ENCODE data around the gene CELF4. TPM values are rescaled to one million over a fixed set of nuclear protein-coding genes. Genes with fewer than 3 reads are reported as not detected.

CELF4 gene
- polyA plus RNA-seq, 4 donors, result 3.2 to 7.8 (median 3.8) TPM; not detected in 1

DNA sequence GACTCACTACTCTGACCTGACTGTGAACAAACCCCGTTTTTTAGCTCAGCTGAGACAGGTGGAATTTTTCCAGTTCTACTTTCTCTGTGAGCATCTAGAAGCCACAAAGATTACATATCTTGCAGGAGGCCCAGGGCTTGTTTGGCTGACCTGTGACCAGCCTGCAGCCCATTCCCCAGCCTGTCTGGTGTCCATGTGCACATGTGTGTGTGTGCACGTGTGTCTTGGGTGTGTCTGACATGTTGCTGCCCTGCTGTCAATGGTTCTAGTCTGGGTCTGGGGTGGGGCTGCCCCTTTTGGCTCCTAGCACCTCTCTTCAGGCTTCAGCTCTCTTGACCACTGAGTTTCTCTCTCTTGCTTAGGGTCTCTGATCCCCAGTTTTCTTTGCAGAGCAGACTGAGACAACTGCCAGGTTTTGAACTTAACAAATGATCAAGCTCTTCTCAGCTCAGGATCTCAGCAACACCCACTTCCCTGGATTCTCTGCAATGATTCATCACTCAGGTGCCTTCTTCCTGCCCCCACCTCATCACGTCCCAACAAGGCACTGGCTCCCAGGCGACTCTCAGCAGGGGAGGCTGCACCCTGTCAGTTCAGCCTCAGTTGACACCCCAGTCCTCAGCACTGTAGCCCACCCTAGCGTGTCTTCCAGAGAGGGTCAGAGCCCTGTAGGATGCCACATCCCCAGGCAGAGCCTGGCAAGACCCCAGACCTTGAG lies 130.3 kb downstream of the CELF4 start:
- WGBS, 3 donors, result 48 to 64% (median 52%) methylated on average over 5 of the region's 5 CpGs
- DNase-seq (no peak), FAIRE-seq (no peak)
- Histone ChIP-seq H3K27me3 (ENCODE audit: control insufficient read depth in 3 of 3, insufficient read depth in 3 of 3, low read length in 3 of 3) (no peaks in the 10 kb centered on the region), H3K9me3 (ENCODE audit: control insufficient read depth in 2 of 2, insufficient read depth in 1 of 2, low read depth in 1 of 2, low read length in 1 of 2) (peaks cover 0 to 4% of the 10 kb centered on the region in 2 donors), H3K27ac (ENCODE audit: low read depth in 1 of 3, low read length in 2 of 3) (no peak overlapping the region), H3K4me1 (ENCODE audit: control insufficient read depth in 3 of 3, insufficient read depth in 2 of 3, low read depth in 1 of 3, low read length in 2 of 3) (no peaks in the 10 kb centered on the region), H3K36me3 (ENCODE audit: control insufficient read depth in 3 of 3, insufficient read depth in 2 of 3, low read depth in 1 of 3, low read length in 3 of 3) (no peaks in the 10 kb centered on the region), H3K4me3 (ENCODE audit: low read depth in 1 of 3, low read length in 3 of 3) (no peak overlapping the region)

DNA sequence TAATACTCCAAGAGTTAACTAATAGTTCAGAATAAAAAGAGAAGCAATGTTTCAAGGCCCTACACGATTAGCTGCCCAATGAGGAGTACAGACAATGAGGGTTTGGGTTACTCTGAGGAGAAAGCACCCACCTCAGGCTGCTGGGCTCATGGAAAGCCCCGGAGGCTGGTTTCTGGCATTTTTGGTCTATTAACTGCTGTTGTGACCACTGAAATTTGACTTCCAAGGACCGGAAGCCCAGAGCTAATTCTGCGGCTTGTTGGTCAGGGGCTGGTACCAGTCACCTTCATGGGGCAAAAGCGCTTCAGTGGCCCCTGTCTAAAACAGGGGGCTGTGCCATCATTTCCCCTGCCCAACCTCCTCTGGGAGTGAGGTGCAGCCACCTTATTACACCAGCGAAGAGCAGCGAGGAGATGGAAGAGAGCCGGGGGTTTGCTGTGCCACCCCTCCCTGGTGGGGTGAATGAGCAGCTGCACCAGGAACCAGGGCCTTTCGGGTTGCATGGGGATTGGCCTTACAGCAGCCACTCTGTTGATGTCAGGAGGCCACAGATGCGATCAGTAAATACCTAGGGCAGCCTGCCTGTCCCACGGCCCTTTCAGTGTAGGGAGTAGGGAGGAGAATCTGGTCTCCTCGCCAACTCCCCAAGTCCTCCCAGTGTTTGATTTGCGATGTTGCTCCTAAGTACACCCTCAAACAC lies 131.3 kb downstream of the CELF4 start:
- no peak for DNase-seq
- 75 to 86% (median 80%) methylated on average over 13 of the region's 13 CpGs for WGBS, 3 donors
- no peak for FAIRE-seq

DNA sequence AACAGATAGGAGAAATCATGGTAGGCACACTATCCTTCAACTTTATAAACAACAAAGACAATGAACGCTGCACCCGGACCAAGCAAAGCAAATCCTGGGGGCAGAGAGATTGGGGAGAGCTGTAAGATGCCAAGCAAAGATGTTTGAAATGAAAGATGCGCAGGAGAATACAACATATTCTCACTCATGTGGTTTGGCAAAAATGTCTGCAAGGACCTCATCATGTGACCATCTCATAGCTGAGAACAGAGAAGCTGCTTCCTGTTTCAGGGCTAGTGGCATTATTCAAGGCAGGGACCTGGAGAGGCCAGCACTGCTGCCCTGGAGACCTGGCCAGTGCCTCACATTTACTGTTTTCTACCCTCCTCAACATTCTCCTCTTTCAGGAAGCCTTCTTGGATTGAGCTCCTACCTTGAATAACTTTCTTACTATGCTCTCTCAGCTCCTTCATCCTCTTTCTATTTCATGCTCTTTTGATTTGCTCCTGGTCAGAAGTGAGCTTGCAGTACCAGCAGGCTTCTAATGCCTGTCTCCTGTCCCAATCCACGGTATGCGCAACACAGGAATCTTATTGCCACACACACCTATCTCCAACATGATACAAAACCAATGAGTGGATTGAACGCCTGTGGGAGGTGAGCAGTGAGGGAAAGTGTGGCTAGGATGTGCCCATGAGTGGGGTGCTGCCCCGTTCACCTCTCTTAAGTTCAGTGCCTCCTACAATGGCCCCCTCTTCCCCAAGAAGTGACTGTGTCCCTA lies 133.0 kb downstream of the CELF4 start:
- 80 to 85% (median 85%) methylated on average over 7 of the region's 7 CpGs for WGBS, 3 donors
- Histone ChIP-seq H3K4me1 (ENCODE audit: control insufficient read depth in 3 of 3, insufficient read depth in 2 of 3, low read depth in 1 of 3, low read length in 2 of 3) (no peaks in the 10 kb centered on the region), H3K36me3 (ENCODE audit: control insufficient read depth in 3 of 3, insufficient read depth in 2 of 3, low read depth in 1 of 3, low read length in 3 of 3) (no peaks in the 10 kb centered on the region), H3K27ac (ENCODE audit: low read depth in 1 of 3, low read length in 2 of 3) (no peak overlapping the region), H3K4me3 (ENCODE audit: low read depth in 1 of 3, low read length in 3 of 3) (no peak overlapping the region), H3K27me3 (ENCODE audit: control insufficient read depth in 3 of 3, insufficient read depth in 3 of 3, low read length in 3 of 3) (no peaks in the 10 kb centered on the region), H3K9me3 (ENCODE audit: control insufficient read depth in 2 of 2, insufficient read depth in 1 of 2, low read depth in 1 of 2, low read length in 1 of 2) (no peaks in the 10 kb centered on the region)
- FAIRE-seq, result no peak
- no peak for DNase-seq

More for the DNA sequence above, 131.3 kb downstream of the CELF4 start:
- Histone ChIP-seq H3K36me3 (ENCODE audit: control insufficient read depth in 3 of 3, insufficient read depth in 2 of 3, low read depth in 1 of 3, low read length in 3 of 3) (no peaks in the 10 kb centered on the region), H3K4me1 (ENCODE audit: control insufficient read depth in 3 of 3, insufficient read depth in 2 of 3, low read depth in 1 of 3, low read length in 2 of 3) (no peaks in the 10 kb centered on the region), H3K9me3 (ENCODE audit: control insufficient read depth in 2 of 2, insufficient read depth in 1 of 2, low read depth in 1 of 2, low read length in 1 of 2) (peaks cover 0 to 4% of the 10 kb centered on the region in 2 donors), H3K27ac (ENCODE audit: low read depth in 1 of 3, low read length in 2 of 3) (no peak overlapping the region), H3K27me3 (ENCODE audit: control insufficient read depth in 3 of 3, insufficient read depth in 3 of 3, low read length in 3 of 3) (no peaks in the 10 kb centered on the region), H3K4me3 (ENCODE audit: low read depth in 1 of 3, low read length in 3 of 3) (no peak overlapping the region)

DNA sequence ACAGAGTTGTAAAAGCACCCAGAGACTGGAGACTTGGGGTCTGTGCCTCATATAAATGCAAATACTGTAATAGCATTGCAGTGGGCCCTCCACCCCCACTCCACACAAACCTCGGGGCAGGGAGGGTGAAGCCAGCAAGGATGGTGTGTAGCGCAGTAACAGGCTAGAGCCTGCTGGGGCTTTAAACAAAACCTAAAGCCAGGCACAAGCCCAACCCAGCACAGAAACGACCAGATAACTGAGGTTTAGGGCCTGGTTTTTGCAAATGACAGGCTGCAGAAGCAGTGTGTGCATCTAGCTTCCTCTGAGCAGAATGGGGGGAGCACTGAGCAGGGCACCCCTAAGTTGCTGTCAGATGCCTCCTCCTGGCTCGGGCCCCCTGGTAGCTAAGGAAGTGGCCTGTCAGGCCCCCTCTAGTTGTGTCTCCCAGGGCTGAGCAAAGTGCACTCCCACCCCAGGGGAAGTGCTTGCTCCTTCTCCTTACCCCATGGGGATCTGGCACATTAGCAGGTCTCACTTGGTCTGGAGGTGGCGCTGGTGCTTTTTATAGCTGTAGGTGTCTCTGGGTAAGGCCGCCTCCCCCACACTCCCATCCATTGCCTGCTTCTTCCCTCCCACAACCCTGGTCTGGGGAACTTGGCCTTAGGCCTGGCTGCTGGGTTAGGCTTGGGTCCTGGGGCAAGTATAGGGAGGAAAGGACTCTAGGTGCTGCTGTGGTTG lies 135.1 kb downstream of the CELF4 start:
- Histone ChIP-seq H3K4me1 (ENCODE audit: control insufficient read depth in 3 of 3, insufficient read depth in 2 of 3, low read depth in 1 of 3, low read length in 2 of 3) (no peaks in the 10 kb centered on the region), H3K4me3 (ENCODE audit: low read depth in 1 of 3, low read length in 3 of 3) (no peak overlapping the region), H3K36me3 (ENCODE audit: control insufficient read depth in 3 of 3, insufficient read depth in 2 of 3, low read depth in 1 of 3, low read length in 3 of 3) (no peaks in the 10 kb centered on the region), H3K27me3 (ENCODE audit: control insufficient read depth in 3 of 3, insufficient read depth in 3 of 3, low read length in 3 of 3) (no peaks in the 10 kb centered on the region), H3K27ac (ENCODE audit: low read depth in 1 of 3, low read length in 2 of 3) (no peak overlapping the region), H3K9me3 (ENCODE audit: control insufficient read depth in 2 of 2, insufficient read depth in 1 of 2, low read depth in 1 of 2, low read length in 1 of 2) (no peaks in the 10 kb centered on the region)
- WGBS, 3 donors, result 61 to 64% (median 64%) methylated on average over 6 of the region's 6 CpGs
- FAIRE-seq (no peak), DNase-seq (no peak)

DNA sequence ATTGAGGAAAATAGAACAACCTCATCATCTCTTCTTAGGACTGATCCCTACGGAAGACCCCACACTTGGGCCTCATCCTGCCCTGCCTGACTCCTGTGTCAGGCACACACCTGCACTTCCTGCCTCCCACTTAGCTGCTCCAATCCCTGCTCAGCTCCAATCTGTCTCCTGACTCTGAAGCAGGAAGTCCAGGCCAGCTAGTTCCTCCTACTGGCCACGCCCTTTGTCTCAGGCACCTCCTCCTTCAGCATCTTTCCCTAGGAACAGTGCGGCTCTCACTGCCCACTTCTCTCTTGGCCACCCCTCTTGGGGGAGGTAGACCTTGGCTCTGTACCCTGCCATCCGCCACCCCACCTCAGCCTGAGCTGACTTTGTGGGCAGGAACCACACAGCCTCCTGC lies 135.8 kb downstream of the CELF4 start:
- no peaks in the 10 kb centered on the region for H3K9me3 ChIP-seq (ENCODE audit: control insufficient read depth in 2 of 2, insufficient read depth in 1 of 2, low read depth in 1 of 2, low read length in 1 of 2)
- H3K27ac ChIP-seq (ENCODE audit: low read depth in 1 of 3, low read length in 2 of 3), result no peak overlapping the region
- FAIRE-seq, result no peak
- DNase-seq, result no peak
- 78 to 81% (median 78%) methylated on average over 4 of the region's 4 CpGs for WGBS, 3 donors
- no peaks in the 10 kb centered on the region for H3K27me3 ChIP-seq (ENCODE audit: control insufficient read depth in 3 of 3, insufficient read depth in 3 of 3, low read length in 3 of 3)
- no peaks in the 10 kb centered on the region for H3K36me3 ChIP-seq (ENCODE audit: control insufficient read depth in 3 of 3, insufficient read depth in 2 of 3, low read depth in 1 of 3, low read length in 3 of 3)
- no peaks in the 10 kb centered on the region for H3K4me1 ChIP-seq (ENCODE audit: control insufficient read depth in 3 of 3, insufficient read depth in 2 of 3, low read depth in 1 of 3, low read length in 2 of 3)
- H3K4me3 ChIP-seq (ENCODE audit: low read depth in 1 of 3, low read length in 3 of 3), result no peak overlapping the region

DNA sequence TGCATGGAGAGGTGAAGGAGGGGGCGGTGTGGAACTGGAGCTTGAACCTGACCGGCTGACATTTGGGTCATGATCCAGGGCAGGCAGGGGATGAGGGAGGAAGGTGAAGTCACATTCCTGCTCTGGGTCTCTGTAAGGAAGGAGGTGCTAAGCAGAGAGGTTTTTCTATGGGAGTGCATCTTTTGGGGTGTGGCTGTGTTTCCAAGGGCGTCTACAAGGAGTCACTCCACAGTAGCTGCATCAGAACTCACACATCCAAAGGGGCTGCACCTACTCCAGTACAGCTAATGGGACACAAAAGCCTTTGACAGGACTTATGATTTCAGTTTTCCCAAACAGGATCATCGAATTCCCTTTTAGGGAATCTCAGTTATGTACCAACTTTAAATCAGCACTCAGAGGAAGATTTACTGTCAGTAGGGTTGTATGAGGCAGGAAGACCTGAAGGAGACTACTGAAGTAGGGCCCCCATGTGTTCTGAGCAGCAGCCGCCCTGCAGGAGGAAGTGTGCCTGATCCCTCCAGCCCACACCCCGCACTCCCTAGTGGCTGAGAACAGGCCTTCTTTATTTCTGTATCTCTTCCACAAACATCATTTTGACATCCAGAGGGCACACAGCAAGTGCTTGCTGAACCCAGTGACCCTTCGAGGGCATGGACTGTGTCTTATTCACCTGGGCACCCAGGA lies 137.2 kb downstream of the CELF4 start:
- no peaks in the 10 kb centered on the region for H3K9me3 ChIP-seq (ENCODE audit: control insufficient read depth in 2 of 2, insufficient read depth in 1 of 2, low read depth in 1 of 2, low read length in 1 of 2)
- H3K27ac ChIP-seq (ENCODE audit: low read depth in 1 of 3, low read length in 2 of 3), result no peak overlapping the region
- no peaks in the 10 kb centered on the region for H3K36me3 ChIP-seq (ENCODE audit: control insufficient read depth in 3 of 3, insufficient read depth in 2 of 3, low read depth in 1 of 3, low read length in 3 of 3)
- DNase-seq (no peak), FAIRE-seq (no peak)
- no peaks in the 10 kb centered on the region for H3K27me3 ChIP-seq (ENCODE audit: control insufficient read depth in 3 of 3, insufficient read depth in 3 of 3, low read length in 3 of 3)
- no peak overlapping the region for H3K4me3 ChIP-seq (ENCODE audit: low read depth in 1 of 3, low read length in 3 of 3)
- H3K4me1 ChIP-seq (ENCODE audit: control insufficient read depth in 3 of 3, insufficient read depth in 2 of 3, low read depth in 1 of 3, low read length in 2 of 3), result no peaks in the 10 kb centered on the region
- WGBS, 3 donors, result 66 to 77% (median 70%) methylated on average over 7 of the region's 7 CpGs

DNA sequence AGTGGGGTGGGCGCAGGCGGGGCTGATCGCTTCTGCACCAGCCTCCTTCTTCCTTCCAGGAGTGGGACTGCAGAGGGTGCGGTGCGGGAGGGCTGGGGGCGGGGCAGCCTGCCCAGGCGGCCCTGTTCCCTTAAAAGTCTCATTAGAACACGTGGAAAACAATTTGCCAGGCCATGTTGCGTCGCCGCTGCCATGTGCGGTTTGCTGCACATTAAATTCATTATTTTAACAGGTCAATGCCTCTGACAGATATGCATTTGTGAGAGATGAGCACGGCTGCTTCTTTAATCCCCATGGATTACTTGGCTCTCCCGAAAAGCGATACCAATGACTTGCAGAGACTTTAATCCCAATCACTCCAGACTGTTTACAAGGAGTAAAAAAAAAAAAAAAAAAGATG lies 139.0 kb downstream of the CELF4 start:
- Histone ChIP-seq H3K4me1 (ENCODE audit: control insufficient read depth in 3 of 3, insufficient read depth in 2 of 3, low read depth in 1 of 3, low read length in 2 of 3) (no peaks in the 10 kb centered on the region), H3K9me3 (ENCODE audit: control insufficient read depth in 2 of 2, insufficient read depth in 1 of 2, low read depth in 1 of 2, low read length in 1 of 2) (no peaks in the 10 kb centered on the region), H3K27me3 (ENCODE audit: control insufficient read depth in 3 of 3, insufficient read depth in 3 of 3, low read length in 3 of 3) (no peaks in the 10 kb centered on the region), H3K4me3 (ENCODE audit: low read depth in 1 of 3, low read length in 3 of 3) (no peak overlapping the region), H3K36me3 (ENCODE audit: control insufficient read depth in 3 of 3, insufficient read depth in 2 of 3, low read depth in 1 of 3, low read length in 3 of 3) (no peaks in the 10 kb centered on the region), H3K27ac (ENCODE audit: low read depth in 1 of 3, low read length in 2 of 3) (no peak overlapping the region)
- 82 to 88% (median 83%) methylated on average over 15 of the region's 15 CpGs for WGBS, 3 donors
- FAIRE-seq (no peak), DNase-seq (no peak)

DNA sequence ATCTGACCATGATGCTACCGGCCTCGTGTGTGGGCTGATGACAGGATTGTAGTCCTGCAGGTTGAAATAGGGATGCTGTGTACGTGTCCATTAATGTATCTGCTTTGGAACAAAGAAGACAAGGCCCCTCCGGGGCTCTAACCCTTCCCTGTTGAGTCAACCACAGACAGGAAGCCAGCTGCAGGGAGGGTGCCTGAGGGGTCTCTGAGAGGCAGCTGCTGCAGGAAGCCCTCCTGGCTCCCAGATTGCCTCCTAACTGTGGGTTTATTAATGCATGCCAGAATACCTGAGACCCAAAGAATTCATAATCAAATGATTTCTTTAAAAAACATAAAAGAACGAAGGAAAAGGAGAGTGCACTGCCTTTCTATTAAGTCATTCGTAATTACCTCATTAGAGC lies 140.4 kb downstream of the CELF4 start:
- WGBS, 3 donors, result 67 to 73% (median 70%) methylated on average over 6 of the region's 6 CpGs
- no peak overlapping the region for H3K4me3 ChIP-seq (ENCODE audit: low read depth in 1 of 3, low read length in 3 of 3)
- DNase-seq (no peak), FAIRE-seq (no peak)
- H3K9me3 ChIP-seq (ENCODE audit: control insufficient read depth in 2 of 2, insufficient read depth in 1 of 2, low read depth in 1 of 2, low read length in 1 of 2), result no peaks in the 10 kb centered on the region
- no peaks in the 10 kb centered on the region for H3K27me3 ChIP-seq (ENCODE audit: control insufficient read depth in 3 of 3, insufficient read depth in 3 of 3, low read length in 3 of 3)
- H3K36me3 ChIP-seq (ENCODE audit: control insufficient read depth in 3 of 3, insufficient read depth in 2 of 3, low read depth in 1 of 3, low read length in 3 of 3), result no peaks in the 10 kb centered on the region
- H3K4me1 ChIP-seq (ENCODE audit: control insufficient read depth in 3 of 3, insufficient read depth in 2 of 3, low read depth in 1 of 3, low read length in 2 of 3), result no peaks in the 10 kb centered on the region
- no peak overlapping the region for H3K27ac ChIP-seq (ENCODE audit: low read depth in 1 of 3, low read length in 2 of 3)
